ENCODE measurements around the gene FOXJ1. TPM values are rescaled to one million over a fixed set of nuclear protein-coding genes. Genes with fewer than 3 reads are reported as not detected.

Gene FOXJ1
- total RNA-seq, 2 donors from 2014 or later, result 0.33 to 3.4 TPM

GRCh38 chr17:76111956-76112355, 29.1 kb downstream of the FOXJ1 start:
- TF ChIP-seq POLR2A (IDR thresholded peaks at IDR 0.05), result no peak
- no peak for TF ChIP-seq CTCF (IDR thresholded peaks at IDR 0.05)
- WGBS, 2 donors, result 66 to 84% methylated on average over 2 of the region's 2 CpGs
- H3K4me3 ChIP-seq, result no peak overlapping the region
- no peaks in the 10 kb centered on the region for H3K36me3 ChIP-seq (replicated peaks in 1 of 2; ENCODE audit: insufficient read depth in 1 of 2, low read depth in 2 of 2)
- no peak overlapping the region for H3K27ac ChIP-seq
- no peaks in the 10 kb centered on the region for H3K9me3 ChIP-seq
- intact Hi-C loops (cut with DNase I), result no loop called here
- ATAC-seq, result no peak
- no peak for DNase-seq
- no peaks in the 10 kb centered on the region for H3K4me1 ChIP-seq
- no peaks in the 10 kb centered on the region for H3K27me3 ChIP-seq

GRCh38 chr17:76107509-76107908, 33.5 kb downstream of the FOXJ1 start:
- TF ChIP-seq POLR2A (IDR thresholded peaks at IDR 0.05) (no peak), CTCF (IDR thresholded peaks at IDR 0.05) (peak in 2 of 7 experiments; percentile 9 to 13)
- no peak for ATAC-seq

GRCh38 chr17:76106703-76107102, 34.3 kb downstream of the FOXJ1 start:
- no peak for TF ChIP-seq CTCF (IDR thresholded peaks at IDR 0.05)
- TF ChIP-seq POLR2A (IDR thresholded peaks at IDR 0.05), result no peak
- Histone ChIP-seq H3K4me3 (no peak overlapping the region), H3K4me1 (peaks cover 24% of the 10 kb centered on the region), H3K27me3 (no peaks in the 10 kb centered on the region), H3K27ac (no peak overlapping the region), H3K9me3 (no peaks in the 10 kb centered on the region), H3K36me3 (replicated peaks in 1 of 2; ENCODE audit: insufficient read depth in 1 of 2, low read depth in 2 of 2) (no peaks in the 10 kb centered on the region)
- intact Hi-C loops (cut with DNase I), result no loop called here
- WGBS, 2 donors, result 79 to 85% methylated on average over 3 of the region's 3 CpGs
- no peak for DNase-seq
- no peak for ATAC-seq

More at GRCh38 chr17:76107509-76107908, 33.5 kb downstream of the FOXJ1 start:
- H3K27ac ChIP-seq, result no peak overlapping the region
- no peak overlapping the region for H3K4me3 ChIP-seq
- H3K4me1 ChIP-seq, result peaks cover 20% of the 10 kb centered on the region
- intact Hi-C loops (cut with DNase I), result no loop called here
- H3K9me3 ChIP-seq, result no peaks in the 10 kb centered on the region
- WGBS, 2 donors, result 80 to 81% methylated on average over 6 of the region's 6 CpGs
- no peak for DNase-seq
- H3K36me3 ChIP-seq (replicated peaks in 1 of 2; ENCODE audit: insufficient read depth in 1 of 2, low read depth in 2 of 2), result no peaks in the 10 kb centered on the region
- no peaks in the 10 kb centered on the region for H3K27me3 ChIP-seq

- intact Hi-C loops (cut with DNase I), result no loop called here
- ATAC-seq (no peak), DNase-seq (no peak)
- Histone ChIP-seq H3K27me3 (no peaks in the 10 kb centered on the region), H3K36me3 (replicated peaks in 1 of 2; ENCODE audit: insufficient read depth in 1 of 2, low read depth in 2 of 2) (peaks cover 0 to 8% of the 10 kb centered on the region in 2 donors), H3K27ac (no peak overlapping the region), H3K4me3 (no peak overlapping the region), H3K9me3 (no peaks in the 10 kb centered on the region), H3K4me1 (peaks cover 24% of the 10 kb centered on the region)
- 68 to 77% methylated on average over 5 of the region's 5 CpGs for WGBS, 2 donors
- TF ChIP-seq POLR2A (IDR thresholded peaks at IDR 0.05) (no peak), CTCF (IDR thresholded peaks at IDR 0.05) (no peak)
These were observed 36.2 kb downstream of the FOXJ1 start for GRCh38 chr17:76104896-76105231.

- TF ChIP-seq POLR2A (IDR thresholded peaks at IDR 0.05) (no peak), CTCF (IDR thresholded peaks at IDR 0.05) (no peak)
- 81 to 95% methylated on average over 20 to 27 of the region's 29 CpGs for WGBS, 2 donors
- Histone ChIP-seq H3K27me3 (no peaks in the 10 kb centered on the region), H3K9me3 (no peaks in the 10 kb centered on the region), H3K4me1 (peaks cover 24% of the 10 kb centered on the region), H3K4me3 (peak overlapping the region in 1 of 2 donors; percentile 77), H3K27ac (peak overlapping the region; percentile 41 to 76 (median 74)), H3K36me3 (replicated peaks in 1 of 2; ENCODE audit: insufficient read depth in 1 of 2, low read depth in 2 of 2) (peaks cover 0 to 11% of the 10 kb centered on the region in 2 donors)
- ATAC-seq, result no peak
- intact Hi-C loops (cut with DNase I), result no loop called here
- DNase-seq, result no peak
These were observed 36.7 kb downstream of the FOXJ1 start for GRCh38 chr17:76104140-76104895.

Data from body of pancreas (tissue), 4 donors.